HL-60 (cell line): ENCODE results near the gene CSGALNACT2.
"Not testable (repeated sequence)": the region's sequence is repeated elsewhere in the genome, so short reads cannot be mapped to it uniquely, and the experiment has no call there.

Experiments
- DNase-seq, 2 experiments: peaks; one replicate each; pipeline ENCODE4 v3.0.0-alpha.2; 2010 to 2020; ENCODE audit warnings: low read depth in 1 of 2, low spot score in 1 of 2
- H3K27ac ChIP-seq: fragments of 250-450 bp; sonication (Bioruptor Pico); replicated peaks from 2 replicates; pipeline ENCODE4 v1.5.1; 2020; ENCODE audit warnings: mild to moderate bottlenecking, moderate library complexity
- H3K27me3 ChIP-seq: fragments of 250-450 bp; sonication (Bioruptor Pico); 2 replicates; pipeline ENCODE4 v1.5.1; 2021; ENCODE audit warnings: mild to moderate bottlenecking, moderate library complexity; ENCODE audit not compliant: insufficient read depth, poor library complexity, severe bottlenecking
- H3K4me3 ChIP-seq: replicated peaks from 2 replicates; pipeline ENCODE4 v1.5.1; 2011; ENCODE audit warnings: mild to moderate bottlenecking, control low read depth, low read length; ENCODE audit not compliant: insufficient read depth
- GABPA ChIP-seq: IDR thresholded peaks from 2 replicates; pipeline ENCODE4 v1.6.1; 2012; ENCODE audit warnings: low read depth
- POLR2AphosphoS5 ChIP-seq: IDR thresholded peaks from 2 replicates; pipeline ENCODE4 v1.6.1; 2012; ENCODE audit warnings: low read depth
- SPI1 ChIP-seq: IDR thresholded peaks from 2 replicates; pipeline ENCODE4 v1.6.1; 2012; ENCODE audit warnings: low read depth, mild to moderate bottlenecking, borderline replicate concordance
- TF ChIP-seq, protein P1 (sequence below): IDR thresholded peaks from 2 replicates; pipeline ENCODE4 v1.6.1; 2012; ENCODE audit warnings: low read depth; ENCODE audit not compliant: insufficient replicate concordance
- TF ChIP-seq, protein P2 (sequence below): IDR thresholded peaks from one replicate; pipeline ENCODE4 v1.5.1; 2011; ENCODE audit warnings: low read length, control low read depth, inconsistent platforms; ENCODE audit not compliant: insufficient read depth

The CSGALNACT2 gene

DNA sequence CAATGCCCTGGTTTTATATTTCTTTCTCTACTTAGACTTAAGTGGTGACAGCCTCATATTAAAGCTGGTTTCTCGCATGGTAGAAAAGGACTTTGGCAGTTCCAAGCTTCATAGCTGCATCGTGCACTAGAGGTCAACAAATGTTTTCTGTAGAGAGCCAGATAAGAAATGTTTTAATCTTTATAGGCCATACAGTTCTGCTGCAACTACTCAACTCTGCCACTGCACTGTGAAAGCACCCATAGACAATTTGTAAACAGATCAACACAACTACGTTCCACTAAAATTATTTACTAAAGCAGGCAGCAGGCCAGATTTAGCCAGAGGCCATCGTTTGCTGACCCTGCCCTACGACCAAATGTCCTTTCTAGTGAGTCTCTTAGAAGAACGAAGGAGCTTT, 36.7 kb downstream of the CSGALNACT2 start:
- no peak overlapping the region for H3K27ac ChIP-seq

DNA sequence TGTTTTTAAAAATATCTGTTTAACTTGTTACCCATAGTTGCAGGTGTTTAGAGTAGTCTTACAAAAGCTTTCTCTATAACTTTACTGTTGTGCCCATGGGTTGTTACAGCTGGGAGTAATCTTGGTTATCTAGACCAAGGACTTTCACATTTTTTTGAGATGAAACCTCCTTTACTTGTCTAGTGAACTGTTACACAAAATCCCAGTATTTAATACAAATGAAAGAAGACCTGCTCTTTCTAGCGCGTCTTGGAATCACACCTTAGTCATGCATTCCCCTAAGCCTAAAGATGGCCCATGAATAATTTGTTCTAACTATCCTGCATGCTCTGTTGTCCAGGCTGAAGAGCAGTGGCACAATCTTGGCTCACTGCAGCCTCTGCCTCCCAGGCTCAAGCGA, 38.0 kb downstream of the CSGALNACT2 start:
- TF ChIP-seq, protein P1, sequence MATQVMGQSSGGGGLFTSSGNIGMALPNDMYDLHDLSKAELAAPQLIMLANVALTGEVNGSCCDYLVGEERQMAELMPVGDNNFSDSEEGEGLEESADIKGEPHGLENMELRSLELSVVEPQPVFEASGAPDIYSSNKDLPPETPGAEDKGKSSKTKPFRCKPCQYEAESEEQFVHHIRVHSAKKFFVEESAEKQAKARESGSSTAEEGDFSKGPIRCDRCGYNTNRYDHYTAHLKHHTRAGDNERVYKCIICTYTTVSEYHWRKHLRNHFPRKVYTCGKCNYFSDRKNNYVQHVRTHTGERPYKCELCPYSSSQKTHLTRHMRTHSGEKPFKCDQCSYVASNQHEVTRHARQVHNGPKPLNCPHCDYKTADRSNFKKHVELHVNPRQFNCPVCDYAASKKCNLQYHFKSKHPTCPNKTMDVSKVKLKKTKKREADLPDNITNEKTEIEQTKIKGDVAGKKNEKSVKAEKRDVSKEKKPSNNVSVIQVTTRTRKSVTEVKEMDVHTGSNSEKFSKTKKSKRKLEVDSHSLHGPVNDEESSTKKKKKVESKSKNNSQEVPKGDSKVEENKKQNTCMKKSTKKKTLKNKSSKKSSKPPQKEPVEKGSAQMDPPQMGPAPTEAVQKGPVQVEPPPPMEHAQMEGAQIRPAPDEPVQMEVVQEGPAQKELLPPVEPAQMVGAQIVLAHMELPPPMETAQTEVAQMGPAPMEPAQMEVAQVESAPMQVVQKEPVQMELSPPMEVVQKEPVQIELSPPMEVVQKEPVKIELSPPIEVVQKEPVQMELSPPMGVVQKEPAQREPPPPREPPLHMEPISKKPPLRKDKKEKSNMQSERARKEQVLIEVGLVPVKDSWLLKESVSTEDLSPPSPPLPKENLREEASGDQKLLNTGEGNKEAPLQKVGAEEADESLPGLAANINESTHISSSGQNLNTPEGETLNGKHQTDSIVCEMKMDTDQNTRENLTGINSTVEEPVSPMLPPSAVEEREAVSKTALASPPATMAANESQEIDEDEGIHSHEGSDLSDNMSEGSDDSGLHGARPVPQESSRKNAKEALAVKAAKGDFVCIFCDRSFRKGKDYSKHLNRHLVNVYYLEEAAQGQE, result no peak
- TF ChIP-seq GABPA (no peak), SPI1 (no peak), POLR2AphosphoS5 (no peak)
- TF ChIP-seq, protein P2, sequence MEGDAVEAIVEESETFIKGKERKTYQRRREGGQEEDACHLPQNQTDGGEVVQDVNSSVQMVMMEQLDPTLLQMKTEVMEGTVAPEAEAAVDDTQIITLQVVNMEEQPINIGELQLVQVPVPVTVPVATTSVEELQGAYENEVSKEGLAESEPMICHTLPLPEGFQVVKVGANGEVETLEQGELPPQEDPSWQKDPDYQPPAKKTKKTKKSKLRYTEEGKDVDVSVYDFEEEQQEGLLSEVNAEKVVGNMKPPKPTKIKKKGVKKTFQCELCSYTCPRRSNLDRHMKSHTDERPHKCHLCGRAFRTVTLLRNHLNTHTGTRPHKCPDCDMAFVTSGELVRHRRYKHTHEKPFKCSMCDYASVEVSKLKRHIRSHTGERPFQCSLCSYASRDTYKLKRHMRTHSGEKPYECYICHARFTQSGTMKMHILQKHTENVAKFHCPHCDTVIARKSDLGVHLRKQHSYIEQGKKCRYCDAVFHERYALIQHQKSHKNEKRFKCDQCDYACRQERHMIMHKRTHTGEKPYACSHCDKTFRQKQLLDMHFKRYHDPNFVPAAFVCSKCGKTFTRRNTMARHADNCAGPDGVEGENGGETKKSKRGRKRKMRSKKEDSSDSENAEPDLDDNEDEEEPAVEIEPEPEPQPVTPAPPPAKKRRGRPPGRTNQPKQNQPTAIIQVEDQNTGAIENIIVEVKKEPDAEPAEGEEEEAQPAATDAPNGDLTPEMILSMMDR, result no peak
- Histone ChIP-seq H3K27ac (no peak overlapping the region), H3K27me3 (no peaks in the 10 kb centered on the region), H3K4me3 (no peak overlapping the region)
- no peak for DNase-seq

More for the DNA sequence above, 36.7 kb downstream of the CSGALNACT2 start:
- no peak for DNase-seq
- H3K27me3 ChIP-seq, result no peaks in the 10 kb centered on the region
- no peak overlapping the region for H3K4me3 ChIP-seq
- TF ChIP-seq, protein P1, result no peak
- TF ChIP-seq GABPA, result no peak
- TF ChIP-seq SPI1, result no peak

DNA sequence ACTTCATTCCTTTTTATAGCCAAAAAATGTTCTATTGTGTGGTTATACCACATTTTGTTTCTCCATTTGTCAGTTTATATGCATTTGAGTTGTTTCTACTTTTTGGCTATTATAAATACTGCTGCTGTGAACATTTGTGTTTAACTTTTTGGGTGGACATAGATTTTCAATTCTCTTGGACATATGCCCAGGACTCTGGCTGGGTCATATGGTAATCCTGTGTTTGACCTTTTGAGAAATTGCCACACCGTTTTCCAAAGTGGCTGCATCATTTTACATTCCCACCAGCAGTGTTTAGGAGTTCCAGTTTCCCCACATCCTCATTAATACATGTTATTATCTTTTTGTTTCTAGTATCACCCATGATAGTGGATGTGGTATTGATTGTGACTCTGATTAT, 39.4 kb downstream of the CSGALNACT2 start:
- DNase-seq, result no peak
- Histone ChIP-seq H3K27me3 (no peaks in the 10 kb centered on the region), H3K4me3 (no peak overlapping the region), H3K27ac (no peak overlapping the region)
- TF ChIP-seq GABPA, result no peak
- no peak for TF ChIP-seq POLR2AphosphoS5
- TF ChIP-seq, protein P2, result no peak
- no peak for TF ChIP-seq SPI1
- TF ChIP-seq, protein P1, result no peak

DNA sequence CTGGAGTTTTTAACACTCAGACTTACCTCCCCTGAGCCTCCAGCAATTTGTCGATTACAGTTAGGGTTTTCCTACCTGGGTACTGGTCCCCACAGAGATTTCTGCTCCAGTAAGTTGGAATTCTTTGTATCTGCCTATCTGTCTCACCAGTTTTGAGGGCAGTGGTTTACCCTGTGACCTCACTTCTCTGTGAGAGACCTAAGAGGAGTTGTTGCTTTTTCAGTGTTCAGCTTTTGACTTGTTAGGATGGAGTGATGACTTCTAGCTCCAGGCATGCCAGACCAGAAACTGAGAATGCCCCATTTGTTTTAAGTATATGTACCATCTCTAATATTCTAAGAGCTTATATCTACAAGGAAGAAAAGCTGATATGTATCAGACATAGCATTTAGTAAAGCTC, 42.9 kb downstream of the CSGALNACT2 start:
- Histone ChIP-seq H3K4me3 (no peak overlapping the region), H3K27me3 (no peaks in the 10 kb centered on the region), H3K27ac (no peak overlapping the region)
- no peak for TF ChIP-seq GABPA
- TF ChIP-seq, protein P1, result no peak
- no peak for TF ChIP-seq SPI1
- no peak for TF ChIP-seq POLR2AphosphoS5
- TF ChIP-seq, protein P2, result no peak
- no peak for DNase-seq

DNA sequence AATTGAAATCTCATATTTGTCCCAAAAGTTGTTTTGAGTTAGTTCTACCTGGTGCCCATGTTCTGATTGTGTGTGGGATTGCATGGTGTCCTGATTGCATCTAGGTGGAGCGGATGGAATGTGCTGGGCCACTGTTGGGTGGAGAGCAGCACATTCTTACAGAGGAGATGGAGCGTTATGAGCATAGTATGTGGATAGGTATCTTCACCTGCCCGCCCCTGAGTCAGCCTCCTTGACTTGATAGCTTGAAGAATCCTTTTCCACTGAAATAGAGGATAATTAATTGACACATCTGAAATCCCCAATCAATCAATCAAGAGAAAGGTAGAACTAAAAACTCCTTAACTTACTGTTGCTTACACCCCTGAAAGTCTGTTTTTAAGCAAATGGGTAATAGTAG, 45.5 kb downstream of the CSGALNACT2 start:
- H3K27ac ChIP-seq, H3K4me3 ChIP-seq, DNase-seq, H3K27me3 ChIP-seq: not testable (repeated sequence)
